Endothelial cell (in vitro differentiated cells): ENCODE results near the gene NELFCD. TPM values are rescaled to one million over a fixed set of nuclear protein-coding genes. Genes with fewer than 3 reads are reported as not detected.

Source experiments
- DNase-seq: peaks from one replicate; pipeline ENCODE4 v3.0.0; 2021; ENCODE audit warnings: low spot score
- H3K27ac Mint-ChIP-seq: one replicate; pipeline ENCODE4 v1.8.0; 2021; ENCODE audit warnings: mixed read lengths, inconsistent platforms; ENCODE audit not compliant: unreplicated experiment
- H3K27me3 Mint-ChIP-seq: one replicate; pipeline ENCODE4 v1.8.0; 2021; ENCODE audit warnings: mild to moderate bottlenecking, moderate library complexity, mixed read lengths, inconsistent platforms; ENCODE audit not compliant: unreplicated experiment
- H3K36me3 Mint-ChIP-seq: one replicate; pipeline ENCODE4 v1.8.0; 2021; ENCODE audit warnings: mild to moderate bottlenecking, low read depth, mixed read lengths, inconsistent platforms; ENCODE audit not compliant: unreplicated experiment
- H3K4me1 Mint-ChIP-seq: one replicate; pipeline ENCODE4 v1.8.0; 2021; ENCODE audit warnings: mild to moderate bottlenecking, mixed read lengths, inconsistent platforms; ENCODE audit not compliant: unreplicated experiment
- H3K4me3 Mint-ChIP-seq: one replicate; pipeline ENCODE4 v1.8.0; 2021; ENCODE audit warnings: mild to moderate bottlenecking, mixed read lengths, inconsistent platforms; ENCODE audit not compliant: unreplicated experiment
- H3K9me3 Mint-ChIP-seq: one replicate; pipeline ENCODE4 v1.8.0; 2021; ENCODE audit warnings: mixed read lengths, inconsistent platforms; ENCODE audit not compliant: unreplicated experiment
- CTCF ChIP-seq: fragments of 200-600 bp; sonication (generic); IDR thresholded peaks from one replicate; pipeline ENCODE4 v1.5.0; 2021; ENCODE audit warnings: antibody characterized with exemption; ENCODE audit not compliant: unreplicated experiment
- total RNA-seq: library from RNA; stranded (reverse); fragmentation: NEBNext Ultra II Directional; extraction: Animal tissue kit (Norgen Biotek cat#: 25700); gene quantifications from one replicate; pipeline ENCODE4 v1.2.1, GENCODE V29; 2021; ENCODE audit not compliant: unreplicated experiment

Gene NELFCD
- total RNA-seq, 1 donor from 2014 or later, result 68.7 TPM

- Mint-ChIP-seq H3K4me1 (peaks cover 61% of the 10 kb centered on the region), H3K9me3 (no peaks in the 10 kb centered on the region), H3K36me3 (peaks cover 4% of the 10 kb centered on the region), H3K27ac (peak overlapping the region; percentile 86), H3K4me3 (no peak overlapping the region), H3K27me3 (peaks cover 15% of the 10 kb centered on the region)
- DNase-seq, result no peak
- no peak for TF ChIP-seq CTCF
Observed at GRCh38 chr20:59013959-59014608, 33.0 kb downstream of the NELFCD start.

DNA sequence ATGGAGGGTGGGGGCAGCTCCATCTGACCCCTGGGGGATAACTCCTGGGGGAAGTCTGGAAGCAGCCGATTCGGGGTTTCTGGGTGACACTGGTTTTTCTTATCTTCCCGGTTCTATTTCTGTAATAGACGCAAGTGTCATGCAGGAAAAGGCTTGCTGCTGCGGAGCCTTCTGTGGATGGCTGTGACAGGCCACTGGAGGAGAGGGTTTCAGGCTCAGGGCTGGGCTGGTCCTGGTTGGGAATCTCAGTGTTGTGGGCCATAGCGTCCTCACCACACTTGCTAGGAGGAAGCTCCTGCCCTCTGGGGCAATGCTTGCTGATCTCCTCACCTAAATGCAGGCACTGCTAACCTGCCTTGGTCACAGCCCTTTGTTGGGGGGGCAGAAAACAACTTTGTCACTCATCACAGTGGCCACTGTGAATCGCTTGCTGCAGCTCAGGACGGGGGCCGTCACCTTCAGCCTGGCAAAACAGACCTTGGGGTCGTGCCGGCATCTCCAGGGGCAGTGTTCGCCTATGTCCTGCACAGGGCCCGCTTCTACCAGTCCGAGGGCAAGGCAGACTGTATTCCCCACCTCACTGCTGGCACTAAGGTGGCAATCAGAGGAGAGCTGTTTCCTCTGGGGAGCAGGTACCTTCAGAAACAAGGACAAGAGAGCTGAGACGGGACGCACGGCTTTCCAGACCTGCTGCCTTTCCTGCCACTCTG is 33.8 kb downstream of the NELFCD start:
- peaks cover 4% of the 10 kb centered on the region for H3K36me3 Mint-ChIP-seq
- H3K4me1 Mint-ChIP-seq, result peaks cover 53% of the 10 kb centered on the region
- H3K27ac Mint-ChIP-seq, result peak overlapping the region; percentile 42
- DNase-seq, result no peak
- H3K4me3 Mint-ChIP-seq, result no peak overlapping the region
- peaks cover 14% of the 10 kb centered on the region for H3K27me3 Mint-ChIP-seq
- TF ChIP-seq CTCF, result no peak
- no peaks in the 10 kb centered on the region for H3K9me3 Mint-ChIP-seq

GRCh38 chr20:59015411-59015810 is 34.4 kb downstream of the NELFCD start:
- Mint-ChIP-seq H3K9me3 (no peaks in the 10 kb centered on the region), H3K27ac (no peak overlapping the region), H3K4me3 (no peak overlapping the region), H3K36me3 (peaks cover 4% of the 10 kb centered on the region), H3K4me1 (peaks cover 47% of the 10 kb centered on the region), H3K27me3 (peaks cover 13% of the 10 kb centered on the region)
- no peak for DNase-seq
- no peak for TF ChIP-seq CTCF

GRCh38 chr20:59015812-59016711 is 35.0 kb downstream of the NELFCD start:
- no peak for DNase-seq
- no peak overlapping the region for H3K4me3 Mint-ChIP-seq
- H3K4me1 Mint-ChIP-seq, result peaks cover 41% of the 10 kb centered on the region
- no peaks in the 10 kb centered on the region for H3K9me3 Mint-ChIP-seq
- H3K27me3 Mint-ChIP-seq, result peaks cover 9% of the 10 kb centered on the region
- no peak overlapping the region for H3K27ac Mint-ChIP-seq
- no peak for TF ChIP-seq CTCF
- peaks cover 4% of the 10 kb centered on the region for H3K36me3 Mint-ChIP-seq
